Measurements from ENCODE around the gene TGDS.

DNA sequence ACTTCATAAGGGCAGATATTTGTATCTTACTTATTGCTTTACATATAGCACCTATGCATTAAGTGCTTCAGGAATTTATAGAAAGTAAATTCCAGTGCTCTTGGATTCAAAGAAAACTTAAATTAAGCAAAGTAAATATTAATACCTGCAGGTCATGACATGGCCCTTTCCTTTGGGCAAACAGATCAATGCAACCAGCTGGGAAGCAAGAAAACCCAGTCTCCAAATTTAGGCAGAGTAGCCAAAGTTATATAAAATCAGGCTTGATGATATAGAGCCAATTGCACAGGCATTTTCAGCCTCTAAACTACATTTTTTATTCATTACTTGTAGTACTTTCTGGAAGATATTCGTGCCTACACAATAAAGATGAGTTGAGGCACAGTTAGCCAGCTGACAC lies 16.9 kb downstream of the TGDS start:
- TF ChIP-seq GATA2 (IDR thresholded peaks at IDR 0.05; ENCODE audit: low read depth, low read length), result no peak
- TF ChIP-seq GATA3 (IDR thresholded peaks at IDR 0.05; ENCODE audit: low read depth, low read length), result no peak
